ENCODE measurements around the gene RHEB.

RHEB gene

GRCh38 chr7:151529842-151530241, 10.1 kb upstream of the RHEB start:
- no peak for DNase-seq (ENCODE audit: low read depth in 2 of 2)

GRCh38 chr7:151524845-151525244, 5.2 kb upstream of the RHEB start:
- DNase-seq (ENCODE audit: low read depth in 2 of 2): no peak

GRCh38 chr7:151524331-151524730, 4.6 kb upstream of the RHEB start:
- no peak for DNase-seq (ENCODE audit: low read depth in 2 of 2)

GRCh38 chr7:151520419-151521261, 945 bp upstream of the RHEB start:
- peak; percentile 22 to 24 for DNase-seq (ENCODE audit: low read depth in 2 of 2)

GRCh38 chr7:151518947-151519764, 539 bp downstream of the RHEB start:
- DNase-seq (ENCODE audit: low read depth in 2 of 2): peak; percentile 24 to 26

GRCh38 chr7:151518105-151518946, 1.4 kb downstream of the RHEB start:
- peak; percentile 24 to 44 for DNase-seq (ENCODE audit: low read depth in 2 of 2)

GRCh38 chr7:151517601-151518104, 2.0 kb downstream of the RHEB start:
- no peak for DNase-seq (ENCODE audit: low read depth in 2 of 2)

- DNase-seq (ENCODE audit: low read depth in 2 of 2): no peak
Observed at GRCh38 chr7:151515276-151515565, 4.5 kb downstream of the RHEB start.

GRCh38 chr7:151514461-151515275, 5.0 kb downstream of the RHEB start:
- DNase-seq (ENCODE audit: low read depth in 2 of 2): no peak

- no peak for DNase-seq (ENCODE audit: low read depth in 2 of 2)
Observed at GRCh38 chr7:151513133-151513532, 6.6 kb downstream of the RHEB start.

- DNase-seq (ENCODE audit: low read depth in 2 of 2): no peak
Observed at GRCh38 chr7:151512353-151512752, 7.3 kb downstream of the RHEB start.

GRCh38 chr7:151511946-151512345, 7.7 kb downstream of the RHEB start:
- DNase-seq (ENCODE audit: low read depth in 2 of 2): no peak

GRCh38 chr7:151511270-151511669, 8.4 kb downstream of the RHEB start:
- DNase-seq (ENCODE audit: low read depth in 2 of 2): no peak

- DNase-seq (ENCODE audit: low read depth in 2 of 2): no peak
Observed at GRCh38 chr7:151509670-151510333, 9.9 kb downstream of the RHEB start.

- DNase-seq (ENCODE audit: low read depth in 2 of 2): no peak
Observed at GRCh38 chr7:151508991-151509390, 10.7 kb downstream of the RHEB start.

GRCh38 chr7:151507806-151508205, 11.9 kb downstream of the RHEB start:
- no peak for DNase-seq (ENCODE audit: low read depth in 2 of 2)

- DNase-seq (ENCODE audit: low read depth in 2 of 2): no peak
Observed at GRCh38 chr7:151506901-151507382, 12.8 kb downstream of the RHEB start.

GRCh38 chr7:151505836-151506468, 13.7 kb downstream of the RHEB start:
- no peak for DNase-seq (ENCODE audit: low read depth in 2 of 2)

- no peak for DNase-seq (ENCODE audit: low read depth in 2 of 2)
Observed at GRCh38 chr7:151505433-151505832, 14.3 kb downstream of the RHEB start.
